ENCODE measurements around the gene FBXO9.

FBXO9 gene

GRCh38 chr6:53065266-53066076 lies at the start of gene FBXO9:
FBXO9 (plus strand) TSS chr6:53065404; CDS start chr6:53065790, 386 bp downstream.
- DNase-seq, result no peak

GRCh38 chr6:53015486-53015885 lies 49.7 kb upstream of the FBXO9 start:
- no peak for DNase-seq

- no peak for DNase-seq
These were observed 46.8 kb upstream of the FBXO9 start for GRCh38 chr6:53018446-53018845.

- no peak for DNase-seq
These were observed 45.0 kb upstream of the FBXO9 start for GRCh38 chr6:53020005-53020744.

GRCh38 chr6:53023323-53023722 lies 41.9 kb upstream of the FBXO9 start:
- no peak for DNase-seq

GRCh38 chr6:53026526-53026925 lies 38.7 kb upstream of the FBXO9 start:
- no peak for DNase-seq

DNA sequence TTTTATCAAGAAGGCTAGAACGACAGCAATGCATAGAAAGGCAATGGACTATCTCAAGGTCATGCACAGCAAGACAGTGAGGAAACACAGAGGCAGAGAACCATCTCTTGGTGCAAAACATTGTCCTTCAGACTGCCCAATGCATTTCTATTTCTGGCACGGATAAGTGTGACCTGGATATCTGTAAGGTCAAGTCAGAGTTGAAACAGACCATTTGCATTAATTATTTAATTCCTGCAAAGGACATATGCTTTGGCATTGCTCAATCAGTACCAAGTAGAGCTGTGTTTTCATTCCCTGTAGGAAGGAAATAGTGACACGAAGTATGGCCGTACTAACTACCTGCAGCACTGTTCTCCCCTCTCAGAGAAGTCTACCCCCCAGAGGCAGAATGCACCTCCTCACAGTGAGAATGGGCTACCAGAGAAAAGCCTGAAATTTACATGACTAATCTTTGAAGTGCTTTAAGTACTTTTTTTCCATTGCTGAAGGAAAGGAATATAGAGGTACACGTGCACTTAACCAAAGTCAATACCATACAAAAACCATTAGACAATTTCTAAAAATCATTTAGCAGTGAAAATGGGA lies 38.0 kb upstream of the FBXO9 start:
- DNase-seq, result no peak

- no peak for DNase-seq
These were observed 36.7 kb upstream of the FBXO9 start for GRCh38 chr6:53028467-53028866.

GRCh38 chr6:53029257-53029656 lies 35.9 kb upstream of the FBXO9 start:
- no peak for DNase-seq

DNA sequence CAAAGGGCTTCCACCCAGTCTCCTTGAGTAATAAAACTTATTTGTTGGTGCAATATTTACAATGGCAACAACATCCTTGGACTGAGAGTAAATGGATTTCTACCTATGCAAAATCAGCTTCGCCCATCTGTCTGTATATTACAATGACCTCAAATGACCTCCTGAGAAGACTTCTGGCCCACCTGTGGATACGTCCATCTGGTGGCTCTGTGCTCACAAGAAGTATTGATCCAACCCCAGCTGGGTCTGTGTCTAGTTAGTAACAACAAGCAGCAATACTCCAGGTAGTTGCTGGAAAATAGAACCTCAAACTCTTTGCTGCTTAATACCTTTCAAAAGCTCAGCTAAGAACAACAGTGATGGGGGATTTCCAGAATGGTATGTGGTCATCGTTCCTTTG lies 35.4 kb upstream of the FBXO9 start:
- no peak for DNase-seq

DNA sequence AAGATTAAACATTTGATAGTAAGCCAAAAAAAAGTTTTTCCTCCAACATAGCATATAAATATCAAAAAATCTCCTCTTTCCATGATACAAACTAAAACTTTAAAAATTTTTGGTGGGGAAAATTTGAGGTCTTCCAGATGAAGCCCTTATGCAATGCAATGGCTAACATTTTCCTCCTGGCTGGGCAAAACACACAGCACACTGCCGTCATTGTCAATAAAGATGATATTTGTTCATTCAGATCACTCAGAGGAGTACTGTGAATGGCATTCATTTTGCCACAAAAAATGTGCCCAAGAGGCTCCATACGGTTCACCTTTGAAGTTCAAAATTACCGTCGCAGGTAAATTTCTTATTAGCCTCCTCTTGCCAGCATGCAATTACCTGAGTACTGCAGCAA lies 33.9 kb upstream of the FBXO9 start:
- no peak for DNase-seq

GRCh38 chr6:53032849-53033248 lies 32.4 kb upstream of the FBXO9 start:
- no peak for DNase-seq

GRCh38 chr6:53033764-53034163 lies 31.4 kb upstream of the FBXO9 start:
- no peak for DNase-seq

GRCh38 chr6:53035549-53036213 lies 29.5 kb upstream of the FBXO9 start:
- DNase-seq, result no peak

- no peak for DNase-seq
These were observed 27.1 kb upstream of the FBXO9 start for GRCh38 chr6:53038141-53038540.

GRCh38 chr6:53038596-53038995 lies 26.6 kb upstream of the FBXO9 start:
- no peak for DNase-seq

DNA sequence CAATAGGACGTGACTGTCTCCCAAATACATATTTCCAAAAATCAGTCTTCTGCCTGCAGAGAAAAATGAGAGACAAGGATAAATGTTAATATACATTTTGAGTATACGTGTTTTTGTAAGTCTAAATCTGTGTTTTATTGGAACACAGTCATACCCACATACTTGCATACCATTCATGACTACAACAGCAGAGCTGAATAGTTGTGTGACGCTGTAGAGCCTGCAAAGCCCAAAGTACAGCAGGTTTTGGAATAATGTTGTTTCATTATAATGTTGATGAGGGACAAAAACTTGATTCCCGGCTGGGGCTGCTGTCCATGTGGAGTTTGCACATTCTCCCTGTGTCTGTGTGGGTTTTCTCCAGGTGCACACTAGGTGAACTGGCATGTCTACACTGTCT lies 23.8 kb upstream of the FBXO9 start:
- no peak for DNase-seq

- DNase-seq, result no peak
These were observed 23.1 kb upstream of the FBXO9 start for GRCh38 chr6:53042112-53042511.

DNA sequence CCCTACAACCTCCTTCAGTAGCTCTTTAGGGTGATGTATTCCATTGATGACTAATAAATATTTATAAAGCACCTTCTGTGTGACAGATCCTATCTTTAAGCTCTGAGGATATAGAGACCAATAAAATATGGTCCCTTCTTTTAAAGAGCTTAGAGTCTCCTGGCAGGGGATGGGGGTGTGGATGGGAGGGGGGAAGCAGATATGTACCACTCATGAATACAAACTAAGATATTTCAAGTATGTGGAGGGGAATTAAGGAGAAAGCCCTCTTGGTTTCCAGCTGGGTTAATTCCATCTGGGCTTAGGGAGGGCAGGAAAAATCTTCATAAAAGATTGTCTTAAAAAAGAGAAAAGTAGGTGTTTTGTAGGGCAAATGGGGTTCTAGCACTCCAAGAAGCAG lies 21.6 kb upstream of the FBXO9 start:
- DNase-seq, result no peak

DNA sequence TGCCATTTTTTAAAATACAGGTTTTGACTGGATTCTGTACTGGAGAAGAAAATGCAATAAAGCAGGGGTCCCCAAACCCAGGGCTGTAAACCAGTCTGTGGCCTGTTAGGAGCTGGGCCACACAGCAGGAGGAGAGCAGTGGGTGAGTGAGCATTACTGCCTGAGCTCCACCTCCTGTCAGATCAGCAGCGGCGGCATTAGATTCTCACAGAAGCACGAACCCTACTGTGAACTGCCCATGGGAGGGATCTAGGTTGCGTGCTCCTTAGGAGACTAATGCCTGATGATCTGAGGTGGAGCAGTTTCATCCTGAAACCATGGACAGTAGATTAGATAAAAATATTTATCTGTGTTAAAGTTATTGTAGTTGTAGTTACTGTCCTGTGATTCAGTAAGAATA lies 21.1 kb upstream of the FBXO9 start:
- no peak for DNase-seq

DNA sequence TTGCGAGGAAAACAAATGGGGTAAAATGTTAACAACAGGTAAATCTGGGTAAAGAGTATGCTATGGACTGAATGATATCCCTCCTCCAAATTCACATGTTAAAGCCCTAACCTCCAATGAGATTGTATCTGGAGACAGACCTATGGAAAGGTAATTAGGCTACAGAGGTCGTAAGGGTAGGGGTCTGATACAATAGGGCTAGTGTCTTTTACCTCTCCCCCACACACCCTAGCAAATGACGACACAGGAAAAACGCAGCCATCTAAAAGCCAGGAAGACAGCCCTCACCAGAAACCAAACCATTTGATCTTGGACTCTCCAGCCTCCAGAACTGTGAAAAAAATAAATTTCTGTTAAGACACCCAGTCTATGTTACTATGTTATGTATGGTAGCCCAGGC lies 20.6 kb upstream of the FBXO9 start:
- DNase-seq, result no peak

DNA sequence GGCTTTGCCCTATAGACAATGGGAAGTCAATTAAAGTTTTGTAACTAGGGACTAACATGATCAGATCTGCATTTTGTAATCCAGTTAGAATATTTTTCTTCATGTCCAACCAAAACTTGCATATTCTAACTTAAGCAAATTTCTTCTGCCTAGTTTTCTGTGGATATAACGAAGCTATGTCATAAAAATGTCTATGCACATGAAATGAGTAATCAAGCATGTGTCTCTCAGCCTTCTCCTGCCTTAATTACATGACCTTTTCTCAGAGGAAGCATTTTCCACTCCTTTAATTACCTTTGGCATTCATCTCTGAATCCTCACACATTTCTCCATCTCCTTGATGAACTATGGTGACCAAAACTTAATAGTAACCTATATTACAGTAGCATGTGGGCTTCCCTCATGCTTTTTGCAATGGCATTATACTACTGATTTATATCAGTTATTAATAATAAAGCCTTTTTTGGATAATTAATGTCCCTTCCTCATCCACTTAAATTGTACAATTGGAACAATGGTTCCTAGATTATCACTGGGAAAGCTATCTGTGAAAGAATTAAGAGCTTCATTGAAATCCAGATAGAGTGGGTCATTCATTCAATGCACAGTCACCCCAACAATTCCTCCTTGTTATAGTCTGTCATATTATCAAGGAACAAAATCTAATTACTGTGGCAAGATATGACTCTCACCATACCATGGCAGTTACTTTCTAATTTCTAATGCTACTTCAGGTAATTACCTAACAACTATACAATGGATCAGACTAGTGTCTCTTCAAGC lies 19.1 kb upstream of the FBXO9 start:
- DNase-seq, result no peak
